Body of pancreas (tissue), 4 donors: ENCODE measurements around the gene JOSD2. TPM values are rescaled to one million over a fixed set of nuclear protein-coding genes. Genes with fewer than 3 reads are reported as not detected.
A peak's percentile ranks its signal among the peaks of the same experiment; 100 is the strongest.

ENCODE experiments used
- ATAC-seq: fragments of 150-250 bp; one replicate; pipeline ENCODE4 v1.9.1; 2016
- DNase-seq, 4 donors: peaks; one replicate each; pipeline ENCODE4 v3.0.0-alpha.2; 2019
- H3K27ac ChIP-seq, 4 donors: fragments of 200-600 bp; sonication (generic); 1 replicate in 3 of 4; 2 replicates in 1 of 4; pipeline versions ENCODE4 v1.5.1 to v1.6.1; 2016 to 2019; ENCODE audit warnings: mild to moderate bottlenecking in 1 of 4, mixed read lengths in 1 of 4, moderate library complexity in 1 of 4
- H3K27me3 ChIP-seq, 2 donors: fragments of 200-600 bp; sonication (generic); one replicate each; pipeline ENCODE4 v1.6.0; 2016; ENCODE audit warnings: mild to moderate bottlenecking in 1 of 2
- H3K36me3 ChIP-seq, 2 donors: fragments of 200-600 bp; sonication (generic); replicated peaks in 1 of 2; 2 replicates each; pipeline ENCODE4 v1.5.1; 2016; ENCODE audit warnings: low read depth in 2 of 2; ENCODE audit not compliant: insufficient read depth in 1 of 2
- H3K4me1 ChIP-seq: fragments of 200-600 bp; sonication (generic); one replicate; pipeline ENCODE4 v1.6.0; 2016
- H3K4me3 ChIP-seq, 2 donors: fragments of 200-600 bp; sonication (generic); 1 replicate in 1 of 2; 2 replicates in 1 of 2; pipeline ENCODE4 v1.5.1; 2016 to 2019
- H3K9me3 ChIP-seq, 3 donors: fragments of 200-600 bp; sonication (generic); 1 replicate in 2 of 3; 2 replicates in 1 of 3; pipeline ENCODE4 v1.5.1; 2016
- POLR2A ChIP-seq, 3 donors: fragments of 450-650 bp; IDR thresholded peaks; one replicate each; pipeline ENCODE4 v1.6.1; 2016; ENCODE audit warnings: antibody characterized with exemption in 3 of 3, mild to moderate bottlenecking in 2 of 3
- WGBS, 2 donors: methylation state at CpG; one replicate each; pipeline ENCODE4 v1.1.5; 2017; 5-methylcytosine and 5-hydroxymethylcytosine counted together
- intact Hi-C: fragments of 100-400 bp; cut with DNase I; formaldehyde crosslinking; loops from one replicate; pipeline ENCODE4 v1.15.1; 2023
- total RNA-seq, 2 donors: library from RNA; depleted of rRNA; stranded (reverse); fragments of >200 nt; gene quantifications; one replicate each; pipeline ENCODE4 v1.1.0, GENCODE V29; 2016
- TF ChIP-seq, protein P1 (sequence below), 7 experiments: fragments of 450-650 bp in 4 of 7; fragments of 200-600 bp in 3 of 7; sonication (generic) in 3 of 7; IDR thresholded peaks; one replicate each; pipeline ENCODE4 v1.5.1; 2016 to 2019; ENCODE audit warnings: antibody characterized with exemption in 7 of 7

The JOSD2 gene
- total RNA-seq, 2 donors from 2014 or later, result 5.6 to 7.5 TPM

DNA sequence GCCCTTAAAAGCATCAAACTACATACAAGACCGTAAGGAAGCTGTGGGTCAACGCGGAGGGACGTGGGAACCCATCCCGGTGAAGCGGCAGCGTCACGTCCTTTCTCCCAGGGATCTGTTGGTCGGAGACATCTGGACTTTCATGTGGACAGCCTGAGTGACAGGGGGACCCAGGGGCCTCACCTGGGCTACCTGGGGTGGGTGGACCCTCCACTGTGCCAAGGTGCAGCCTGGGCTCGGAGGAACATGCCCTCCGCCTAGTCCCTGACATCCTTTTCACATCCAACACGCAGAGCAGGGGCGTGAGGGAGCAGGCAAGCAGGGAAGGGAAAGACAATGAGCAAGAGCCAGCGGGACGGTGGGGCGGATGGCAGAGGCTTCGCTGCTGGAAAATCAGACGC lies 20.6 kb downstream of the JOSD2 start:
- intact Hi-C loops, result no loop called here
- TF ChIP-seq, protein P1, sequence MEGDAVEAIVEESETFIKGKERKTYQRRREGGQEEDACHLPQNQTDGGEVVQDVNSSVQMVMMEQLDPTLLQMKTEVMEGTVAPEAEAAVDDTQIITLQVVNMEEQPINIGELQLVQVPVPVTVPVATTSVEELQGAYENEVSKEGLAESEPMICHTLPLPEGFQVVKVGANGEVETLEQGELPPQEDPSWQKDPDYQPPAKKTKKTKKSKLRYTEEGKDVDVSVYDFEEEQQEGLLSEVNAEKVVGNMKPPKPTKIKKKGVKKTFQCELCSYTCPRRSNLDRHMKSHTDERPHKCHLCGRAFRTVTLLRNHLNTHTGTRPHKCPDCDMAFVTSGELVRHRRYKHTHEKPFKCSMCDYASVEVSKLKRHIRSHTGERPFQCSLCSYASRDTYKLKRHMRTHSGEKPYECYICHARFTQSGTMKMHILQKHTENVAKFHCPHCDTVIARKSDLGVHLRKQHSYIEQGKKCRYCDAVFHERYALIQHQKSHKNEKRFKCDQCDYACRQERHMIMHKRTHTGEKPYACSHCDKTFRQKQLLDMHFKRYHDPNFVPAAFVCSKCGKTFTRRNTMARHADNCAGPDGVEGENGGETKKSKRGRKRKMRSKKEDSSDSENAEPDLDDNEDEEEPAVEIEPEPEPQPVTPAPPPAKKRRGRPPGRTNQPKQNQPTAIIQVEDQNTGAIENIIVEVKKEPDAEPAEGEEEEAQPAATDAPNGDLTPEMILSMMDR (IDR thresholded peaks at IDR 0.05), result no peak
- no peak for TF ChIP-seq POLR2A (IDR thresholded peaks at IDR 0.05)

DNA sequence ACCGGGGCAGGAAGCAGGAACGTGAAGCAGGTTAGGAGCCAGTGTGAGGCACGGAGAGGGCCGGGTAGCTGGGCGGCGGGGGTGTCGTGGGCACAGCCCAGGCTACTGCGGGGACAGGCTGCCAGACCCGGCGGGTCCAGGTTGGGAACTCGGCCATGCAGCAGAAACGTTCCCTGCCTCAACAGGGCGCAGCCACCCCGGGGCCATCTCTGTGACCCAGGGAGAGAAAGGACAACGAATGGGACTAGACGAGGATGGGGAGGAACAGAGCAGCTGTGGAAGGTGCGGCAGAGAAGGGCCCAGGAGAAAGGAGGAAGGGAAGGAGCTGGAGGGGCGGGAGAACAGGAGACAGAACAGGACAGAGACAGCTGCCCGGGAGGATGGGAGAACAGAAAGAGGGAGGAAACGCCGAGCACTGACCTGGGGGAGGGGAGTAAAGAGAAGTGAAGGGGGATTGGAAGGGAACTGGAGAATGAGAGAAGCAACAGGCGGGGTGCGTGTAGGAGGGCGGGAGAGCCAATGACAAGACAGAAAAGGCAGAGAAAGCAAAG lies 21.5 kb downstream of the JOSD2 start:
- no peak for DNase-seq
- Histone ChIP-seq H3K36me3 (no peaks in the 10 kb centered on the region), H3K9me3 (no peaks in the 10 kb centered on the region), H3K27ac (no peak overlapping the region), H3K27me3 (no peaks in the 10 kb centered on the region), H3K4me3 (no peak overlapping the region), H3K4me1 (no peaks in the 10 kb centered on the region)
- intact Hi-C loops, result no loop called here
- WGBS, 2 donors, result 62 to 66% methylated on average over 24 of the region's 24 CpGs
- ATAC-seq, result no peak
- TF ChIP-seq, protein P1 (IDR thresholded peaks at IDR 0.05), result no peak

More for the DNA sequence above, 20.6 kb downstream of the JOSD2 start:
- Histone ChIP-seq H3K27ac (no peak overlapping the region), H3K4me1 (no peaks in the 10 kb centered on the region), H3K9me3 (no peaks in the 10 kb centered on the region), H3K27me3 (no peaks in the 10 kb centered on the region), H3K4me3 (no peak overlapping the region), H3K36me3 (no peaks in the 10 kb centered on the region)
- no peak for ATAC-seq
- DNase-seq, result no peak
- WGBS, 2 donors, result 93 to 97% methylated on average over 10 to 18 of the region's 18 CpGs

DNA sequence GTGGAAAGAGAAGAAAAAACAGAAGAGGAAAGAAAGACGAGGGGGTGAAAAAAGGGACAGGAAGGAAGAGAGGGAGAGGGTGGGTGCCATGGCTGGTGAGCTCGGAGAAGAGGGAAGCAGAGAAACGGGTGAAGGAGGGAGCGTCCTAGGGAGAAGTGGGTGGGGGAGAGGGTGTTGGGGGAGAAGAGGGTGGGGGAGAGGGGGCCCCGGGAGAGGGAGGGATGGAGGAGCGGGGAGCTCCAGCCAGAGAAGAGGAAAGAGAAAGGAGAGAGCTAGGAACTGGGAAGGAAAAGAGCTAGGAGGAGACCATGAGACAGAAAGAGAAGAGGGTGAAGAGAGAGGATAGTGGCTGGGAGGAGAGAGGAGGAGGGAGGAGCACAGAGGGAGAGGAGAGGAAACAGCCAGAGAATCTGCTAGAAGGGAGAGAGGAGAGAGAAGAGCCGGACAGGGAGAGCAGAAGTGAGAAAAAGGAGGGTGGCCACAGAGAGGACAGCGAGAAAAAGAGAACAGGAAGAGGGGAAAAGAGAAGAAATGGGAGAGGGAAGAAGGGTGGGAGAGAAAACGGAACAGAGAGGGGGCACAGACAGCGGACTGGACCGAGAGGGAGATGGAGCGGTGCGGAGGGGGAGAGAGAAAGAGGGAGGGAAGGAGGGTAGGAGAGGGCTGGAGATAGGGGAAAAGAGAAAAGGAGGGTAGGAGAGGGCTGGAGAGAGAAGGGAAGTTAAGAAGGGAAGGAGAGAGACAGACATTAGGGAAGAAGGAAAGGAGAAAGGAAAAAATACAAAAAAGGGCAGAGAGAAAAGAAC lies 22.4 kb downstream of the JOSD2 start:
- intact Hi-C loops, result no loop called here
- no peaks in the 10 kb centered on the region for H3K27me3 ChIP-seq
- H3K4me3 ChIP-seq, result no peak overlapping the region
- H3K36me3 ChIP-seq, result no peaks in the 10 kb centered on the region
- WGBS, 2 donors, result 47 to 63% methylated on average over 12 to 13 of the region's 13 CpGs
- no peaks in the 10 kb centered on the region for H3K4me1 ChIP-seq
- ATAC-seq (no peak), DNase-seq (no peak)
- no peak overlapping the region for H3K27ac ChIP-seq
- no peaks in the 10 kb centered on the region for H3K9me3 ChIP-seq
- no peak for TF ChIP-seq POLR2A (IDR thresholded peaks at IDR 0.05)
- TF ChIP-seq, protein P1 (IDR thresholded peaks at IDR 0.05), result no peak

DNA sequence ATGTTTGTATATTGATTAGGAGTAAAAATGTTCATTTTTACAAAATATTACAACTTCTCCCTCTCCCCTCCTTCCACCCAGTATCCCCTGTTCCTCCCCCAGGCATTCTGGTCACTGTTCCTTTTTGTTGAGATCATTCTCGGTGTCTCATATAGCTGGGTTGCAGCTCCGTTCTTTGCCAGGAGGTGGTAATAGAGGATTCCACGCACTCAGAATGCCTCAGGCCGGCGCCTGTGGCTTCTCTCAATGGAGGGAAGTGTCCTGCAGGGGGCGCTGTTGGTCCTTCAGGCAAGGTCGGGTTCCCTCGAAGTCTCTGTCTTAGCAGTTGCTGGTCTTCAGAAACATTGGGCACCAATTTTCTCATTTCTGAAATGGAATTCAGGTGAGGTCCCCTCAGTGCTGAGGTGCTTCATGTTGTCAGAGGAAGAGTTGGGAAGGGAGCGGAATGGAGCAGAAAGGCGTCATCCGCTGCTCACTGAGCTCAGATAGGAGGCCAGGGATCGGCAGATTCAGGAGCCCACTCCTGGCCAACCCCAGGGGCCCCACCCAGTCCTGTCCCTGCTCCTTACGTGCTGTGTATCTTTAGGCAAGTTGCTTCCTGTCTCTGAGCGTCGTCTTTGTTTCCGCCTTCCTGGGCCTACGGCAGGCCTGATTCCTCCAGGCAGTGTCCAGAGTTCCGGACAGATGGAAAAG lies 24.0 kb downstream of the JOSD2 start:
- no peaks in the 10 kb centered on the region for H3K27me3 ChIP-seq
- H3K36me3 ChIP-seq, result peaks cover 0 to 3% of the 10 kb centered on the region in 2 donors
- intact Hi-C loops, result no loop called here
- WGBS, 2 donors, result 75 to 88% methylated on average over 16 to 18 of the region's 18 CpGs
- no peak overlapping the region for H3K4me3 ChIP-seq
- H3K4me1 ChIP-seq, result no peaks in the 10 kb centered on the region
- TF ChIP-seq POLR2A (IDR thresholded peaks at IDR 0.05), result no peak
- TF ChIP-seq, protein P1 (IDR thresholded peaks at IDR 0.05), result peak in 4 of 7 experiments; percentile 13 to 23 (median 16)
- DNase-seq (peak in 2 of 4 donors; percentile 40 to 45), ATAC-seq (no peak)
- H3K27ac ChIP-seq, result no peak overlapping the region
- H3K9me3 ChIP-seq, result no peaks in the 10 kb centered on the region
